Keratinocyte (primary cell): ENCODE results near the gene MAPRE3.

Experiments
- CTCF ChIP-seq, 3 experiments: IDR thresholded peaks in 1 of 3; conservative IDR thresholded peaks in 1 of 3; optimal IDR thresholded peaks in 1 of 3; 2 replicates in 2 of 3; 3 replicates in 1 of 3; pipeline versions ENCODE3 to v1.5.1; 2011; ENCODE audit warnings: low read length in 3 of 3, mild to moderate bottlenecking in 3 of 3, moderate library complexity in 2 of 3, control low read depth in 1 of 3, inconsistent platforms in 1 of 3; ENCODE audit not compliant: insufficient read depth in 2 of 3; ENCODE audit errors: extremely low read depth in 1 of 3
- EZH2 ChIP-seq: IDR thresholded peaks from one replicate; pipeline ENCODE4 v1.6.1; 2012; ENCODE audit warnings: inconsistent platforms, mild to moderate bottlenecking, low read length, moderate library complexity

DNA sequence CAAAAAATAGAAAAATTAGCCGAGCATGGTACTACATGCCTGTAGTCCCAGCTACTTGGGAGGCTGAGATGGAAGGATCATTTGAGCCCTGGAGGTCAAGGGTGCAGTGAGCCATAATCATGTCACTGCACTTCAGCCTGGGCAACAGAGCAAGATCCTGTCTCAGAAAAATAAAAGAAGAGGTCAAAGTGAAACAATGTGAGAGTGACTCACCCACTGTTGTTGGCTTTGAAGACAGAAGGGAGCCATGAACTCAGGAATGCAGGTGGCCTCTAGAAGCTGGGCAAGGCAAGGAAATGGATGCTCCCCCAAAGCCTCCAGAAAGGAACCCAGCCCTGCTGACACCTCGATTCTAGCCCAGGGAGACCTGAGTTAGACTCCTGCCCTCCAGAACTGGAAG is 58.6 kb downstream of the MAPRE3 start:
- no peak for TF ChIP-seq EZH2
- TF ChIP-seq CTCF (optimal IDR thresholded peaks at IDR 0.05 in 1 of 3, IDR thresholded peaks at IDR 0.05 in 1 of 3, conservative IDR thresholded peaks at IDR 0.05 in 1 of 3; ENCODE audit: extremely low read depth in 1 of 3, insufficient read depth in 2 of 3, low read length in 3 of 3): no peak
